ENCODE measurements around the gene STRAP. TPM values are rescaled to one million over a fixed set of nuclear protein-coding genes. Genes with fewer than 3 reads are reported as not detected.
A peak's percentile ranks its signal among the peaks of the same experiment; 100 is the strongest.
"Not testable (repeated sequence)": the region's sequence is repeated elsewhere in the genome, so short reads cannot be mapped to it uniquely, and the experiment has no call there.

The STRAP gene
- total and polyA plus RNA-seq, 4 experiments from 2014 or later: 46.1 to 159 (median 80.7) TPM

- H3K27ac Mint-ChIP-seq: no peak overlapping the region
Measured at GRCh38 chr12:15868186-15868585, 14.0 kb upstream of the STRAP start.

GRCh38 chr12:15873556-15873955 is 8.6 kb upstream of the STRAP start:
- no peak for DNase-seq
- Histone ChIP-seq H3K36me3 (ENCODE audit: insufficient read depth, low read length) (no peaks in the 10 kb centered on the region), H3K27me3 (ENCODE audit: insufficient read depth, low read length) (no peaks in the 10 kb centered on the region), H3K27ac (ENCODE audit: low read depth, low read length) (no peak overlapping the region), H3K4me1 (ENCODE audit: insufficient read depth, low read length) (no peaks in the 10 kb centered on the region), H3K4me3 (ENCODE audit: low read length in 2 of 2) (no peak overlapping the region), H3K9me3 (ENCODE audit: control insufficient read depth in 1 of 2, low read length in 2 of 2) (no peaks in the 10 kb centered on the region)
- peaks cover 0 to 12% (median 6%) of the 10 kb centered on the region in 8 donors for H3K9me3 Mint-ChIP-seq
- ChIA-PET POLR2A (ENCODE audit: partially characterized antibody) (interaction anchor here (1.0 kb wide), 1 partner anchor 9 kb away, joined by 4 read pairs; the partner anchor contains the start of gene STRAP), CTCF (ENCODE audit: partially characterized antibody) (interaction anchor here (1.6 kb wide), 1 partner anchor 289 kb away, joined by 7 read pairs; no protein-coding TSS in a partner anchor)
- H3K36me3 Mint-ChIP-seq: no peaks in the 10 kb centered on the region
- H3K27me3 Mint-ChIP-seq: peaks cover 7 to 13% of the 10 kb centered on the region in 2 donors
- H3K4me3 Mint-ChIP-seq: no peak overlapping the region
- intact Hi-C loops (cut with micrococcal nuclease): no loop called here
- no peak overlapping the region for H3K27ac Mint-ChIP-seq
- H3K4me1 Mint-ChIP-seq: peaks cover 0 to 5% (median 2%) of the 10 kb centered on the region in 4 donors

More at GRCh38 chr12:15868186-15868585, 14.0 kb upstream of the STRAP start:
- Mint-ChIP-seq H3K4me3 (no peak overlapping the region), H3K27me3 (peaks cover 6 to 8% of the 10 kb centered on the region in 2 donors), H3K9me3 (peaks cover 0 to 16% (median 6%) of the 10 kb centered on the region in 8 donors), H3K4me1 (peaks cover 0 to 5% (median 4%) of the 10 kb centered on the region in 4 donors), H3K36me3 (no peaks in the 10 kb centered on the region)
- Histone ChIP-seq H3K27me3 (ENCODE audit: insufficient read depth, low read length) (no peaks in the 10 kb centered on the region), H3K36me3 (ENCODE audit: insufficient read depth, low read length) (no peaks in the 10 kb centered on the region), H3K4me3 (ENCODE audit: low read length in 2 of 2) (no peak overlapping the region), H3K27ac (ENCODE audit: low read depth, low read length) (no peak overlapping the region), H3K9me3 (ENCODE audit: control insufficient read depth in 1 of 2, low read length in 2 of 2) (no peaks in the 10 kb centered on the region), H3K4me1 (ENCODE audit: insufficient read depth, low read length) (no peaks in the 10 kb centered on the region)
- intact Hi-C loops (cut with micrococcal nuclease): no loop called here
- no peak for DNase-seq
- CTCF ChIA-PET (ENCODE audit: partially characterized antibody): interaction anchor here (1.3 kb wide), 1 partner anchor 10 kb away, joined by 3 read pairs; no protein-coding TSS in a partner anchor
- POLR2A ChIA-PET (ENCODE audit: partially characterized antibody): no interaction called here

GRCh38 chr12:15874556-15875145 is 7.5 kb upstream of the STRAP start:
- H3K4me3 ChIP-seq (ENCODE audit: low read length in 2 of 2); H3K9me3 Mint-ChIP-seq; H3K27ac ChIP-seq (ENCODE audit: low read depth, low read length); H3K27ac Mint-ChIP-seq; H3K36me3 ChIP-seq (ENCODE audit: insufficient read depth, low read length); H3K4me1 Mint-ChIP-seq; H3K4me1 ChIP-seq (ENCODE audit: insufficient read depth, low read length); POLR2A ChIA-PET (ENCODE audit: partially characterized antibody); H3K4me3 Mint-ChIP-seq; H3K36me3 Mint-ChIP-seq; H3K9me3 ChIP-seq (ENCODE audit: control insufficient read depth in 1 of 2, low read length in 2 of 2); DNase-seq; H3K27me3 ChIP-seq (ENCODE audit: insufficient read depth, low read length); intact Hi-C loops (cut with micrococcal nuclease): not testable (repeated sequence)
- CTCF ChIA-PET (ENCODE audit: partially characterized antibody): interaction anchor here (1.6 kb wide), 1 partner anchor 290 kb away, joined by 7 read pairs; no protein-coding TSS in a partner anchor
- peaks cover 4 to 13% of the 10 kb centered on the region in 2 donors for H3K27me3 Mint-ChIP-seq

- Histone ChIP-seq H3K36me3 (ENCODE audit: insufficient read depth, low read length) (no peaks in the 10 kb centered on the region), H3K9me3 (ENCODE audit: control insufficient read depth in 1 of 2, low read length in 2 of 2) (no peaks in the 10 kb centered on the region), H3K27ac (ENCODE audit: low read depth, low read length) (no peak overlapping the region), H3K27me3 (ENCODE audit: insufficient read depth, low read length) (no peaks in the 10 kb centered on the region), H3K4me1 (ENCODE audit: insufficient read depth, low read length) (no peaks in the 10 kb centered on the region), H3K4me3 (ENCODE audit: low read length in 2 of 2) (no peak overlapping the region)
- Mint-ChIP-seq H3K9me3 (no peaks in the 10 kb centered on the region), H3K36me3 (no peaks in the 10 kb centered on the region), H3K4me1 (peaks cover 1 to 8% (median 3%) of the 10 kb centered on the region in 4 donors), H3K4me3 (peak overlapping the region in 2 of 8 donors; percentile 52 to 54), H3K27ac (no peak overlapping the region), H3K27me3 (peaks cover 4 to 13% of the 10 kb centered on the region in 2 donors)
- ChIA-PET CTCF (ENCODE audit: partially characterized antibody) (no interaction called here), POLR2A (ENCODE audit: partially characterized antibody) (no interaction called here)
- no peak for DNase-seq
- intact Hi-C loops (cut with micrococcal nuclease): no loop called here
Measured at GRCh38 chr12:15875863-15876262, 6.3 kb upstream of the STRAP start.

GRCh38 chr12:15879413-15879812 is 2.8 kb upstream of the STRAP start:
- no peak overlapping the region for H3K27ac ChIP-seq (ENCODE audit: low read depth, low read length)
- Mint-ChIP-seq H3K9me3 (peaks cover 0 to 2% (median 0%) of the 10 kb centered on the region in 8 donors), H3K27ac (peak overlapping the region in 3 of 7 donors; percentile 9 to 47 (median 19)), H3K4me1 (peaks cover 21 to 41% (median 29%) of the 10 kb centered on the region in 4 donors), H3K4me3 (no peak overlapping the region), H3K36me3 (peaks cover 4 to 25% of the 10 kb centered on the region in 2 donors), H3K27me3 (peaks cover 2 to 8% of the 10 kb centered on the region in 2 donors)
- no peaks in the 10 kb centered on the region for H3K36me3 ChIP-seq (ENCODE audit: insufficient read depth, low read length)
- intact Hi-C loops (cut with micrococcal nuclease): no loop called here
- no peaks in the 10 kb centered on the region for H3K9me3 ChIP-seq (ENCODE audit: control insufficient read depth in 1 of 2, low read length in 2 of 2)
- no peak for DNase-seq
- H3K27me3 ChIP-seq (ENCODE audit: insufficient read depth, low read length): no peaks in the 10 kb centered on the region
- POLR2A ChIA-PET (ENCODE audit: partially characterized antibody): no interaction called here
- CTCF ChIA-PET (ENCODE audit: partially characterized antibody): no interaction called here
- H3K4me3 ChIP-seq (ENCODE audit: low read length in 2 of 2): no peak overlapping the region
- H3K4me1 ChIP-seq (ENCODE audit: insufficient read depth, low read length): peaks cover 26% of the 10 kb centered on the region

- Histone ChIP-seq H3K4me1 (ENCODE audit: insufficient read depth, low read length) (peaks cover 35% of the 10 kb centered on the region), H3K9me3 (ENCODE audit: control insufficient read depth in 1 of 2, low read length in 2 of 2) (no peaks in the 10 kb centered on the region), H3K27me3 (ENCODE audit: insufficient read depth, low read length) (no peaks in the 10 kb centered on the region), H3K27ac (ENCODE audit: low read depth, low read length) (no peak overlapping the region), H3K4me3 (ENCODE audit: low read length in 2 of 2) (no peak overlapping the region), H3K36me3 (ENCODE audit: insufficient read depth, low read length) (no peaks in the 10 kb centered on the region)
- Mint-ChIP-seq H3K36me3 (peaks cover 5 to 33% of the 10 kb centered on the region in 2 donors), H3K27me3 (peaks cover 0 to 3% of the 10 kb centered on the region in 2 donors), H3K4me1 (peaks cover 24 to 50% (median 38%) of the 10 kb centered on the region in 4 donors), H3K4me3 (peak overlapping the region; percentile 19 to 98 (median 49)), H3K27ac (peak overlapping the region in 6 of 7 donors; percentile 63 to 100 (median 86)), H3K9me3 (peaks cover 0 to 2% (median 0%) of the 10 kb centered on the region in 8 donors)
- DNase-seq: no peak
- intact Hi-C loops (cut with micrococcal nuclease): loop anchor here (10.0 kb wide), 1 partner anchor 916 kb away; the partner anchor contains the start of gene ARHGDIB
- ChIA-PET POLR2A (ENCODE audit: partially characterized antibody) (interaction anchor here (2.7 kb wide), 1 partner anchor 30 kb away, joined by 23 read pairs; the partner anchor contains the start of gene DERA), CTCF (ENCODE audit: partially characterized antibody) (no interaction called here)
Measured at GRCh38 chr12:15880721-15881120, 1.5 kb upstream of the STRAP start.

- Mint-ChIP-seq H3K27ac (peak overlapping the region; percentile 99 to 100 (median 100)), H3K4me1 (peaks cover 46 to 78% (median 61%) of the 10 kb centered on the region in 4 donors), H3K4me3 (peak overlapping the region; percentile 96 to 99 (median 98)), H3K36me3 (peaks cover 15 to 58% of the 10 kb centered on the region in 2 donors), H3K27me3 (no peaks in the 10 kb centered on the region), H3K9me3 (peaks cover 0 to 2% (median 0%) of the 10 kb centered on the region in 8 donors)
- POLR2A ChIA-PET (ENCODE audit: partially characterized antibody): interaction anchor here (1.0 to 2.7 kb wide), 2 partner anchors 11 to 27 kb away, joined by 3 to 23 read pairs; partner anchors contain the start of gene DERA
- H3K4me3 ChIP-seq (ENCODE audit: low read length in 2 of 2): peak overlapping the region; percentile 90 to 98
- no peaks in the 10 kb centered on the region for H3K36me3 ChIP-seq (ENCODE audit: insufficient read depth, low read length)
- intact Hi-C loops (cut with micrococcal nuclease): loop anchor here (10.0 kb wide), 1 partner anchor 919 kb away; the partner anchor contains the start of gene ARHGDIB
- no peaks in the 10 kb centered on the region for H3K27me3 ChIP-seq (ENCODE audit: insufficient read depth, low read length)
- peaks cover 62% of the 10 kb centered on the region for H3K4me1 ChIP-seq (ENCODE audit: insufficient read depth, low read length)
- H3K27ac ChIP-seq (ENCODE audit: low read depth, low read length): peak overlapping the region; percentile 95
- CTCF ChIA-PET (ENCODE audit: partially characterized antibody): interaction anchor here (0.9 to 3.1 kb wide), 7 partner anchors 15 to 351 kb away, joined by 3 to 16 read pairs (median 4); partner anchors contain the start of gene DERA
- H3K9me3 ChIP-seq (ENCODE audit: control insufficient read depth in 1 of 2, low read length in 2 of 2): no peaks in the 10 kb centered on the region
- DNase-seq: no peak
Measured at GRCh38 chr12:15883536-15883935, 1.3 kb downstream of the STRAP start.
